ENCODE results near the gene ARRDC1. TPM values are rescaled to one million over a fixed set of nuclear protein-coding genes. Genes with fewer than 3 reads are reported as not detected.

Gene ARRDC1, protein sequence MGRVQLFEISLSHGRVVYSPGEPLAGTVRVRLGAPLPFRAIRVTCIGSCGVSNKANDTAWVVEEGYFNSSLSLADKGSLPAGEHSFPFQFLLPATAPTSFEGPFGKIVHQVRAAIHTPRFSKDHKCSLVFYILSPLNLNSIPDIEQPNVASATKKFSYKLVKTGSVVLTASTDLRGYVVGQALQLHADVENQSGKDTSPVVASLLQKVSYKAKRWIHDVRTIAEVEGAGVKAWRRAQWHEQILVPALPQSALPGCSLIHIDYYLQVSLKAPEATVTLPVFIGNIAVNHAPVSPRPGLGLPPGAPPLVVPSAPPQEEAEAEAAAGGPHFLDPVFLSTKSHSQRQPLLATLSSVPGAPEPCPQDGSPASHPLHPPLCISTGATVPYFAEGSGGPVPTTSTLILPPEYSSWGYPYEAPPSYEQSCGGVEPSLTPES
- total RNA-seq: 14.6 and 17.2 TPM in 2 replicates

DNA sequence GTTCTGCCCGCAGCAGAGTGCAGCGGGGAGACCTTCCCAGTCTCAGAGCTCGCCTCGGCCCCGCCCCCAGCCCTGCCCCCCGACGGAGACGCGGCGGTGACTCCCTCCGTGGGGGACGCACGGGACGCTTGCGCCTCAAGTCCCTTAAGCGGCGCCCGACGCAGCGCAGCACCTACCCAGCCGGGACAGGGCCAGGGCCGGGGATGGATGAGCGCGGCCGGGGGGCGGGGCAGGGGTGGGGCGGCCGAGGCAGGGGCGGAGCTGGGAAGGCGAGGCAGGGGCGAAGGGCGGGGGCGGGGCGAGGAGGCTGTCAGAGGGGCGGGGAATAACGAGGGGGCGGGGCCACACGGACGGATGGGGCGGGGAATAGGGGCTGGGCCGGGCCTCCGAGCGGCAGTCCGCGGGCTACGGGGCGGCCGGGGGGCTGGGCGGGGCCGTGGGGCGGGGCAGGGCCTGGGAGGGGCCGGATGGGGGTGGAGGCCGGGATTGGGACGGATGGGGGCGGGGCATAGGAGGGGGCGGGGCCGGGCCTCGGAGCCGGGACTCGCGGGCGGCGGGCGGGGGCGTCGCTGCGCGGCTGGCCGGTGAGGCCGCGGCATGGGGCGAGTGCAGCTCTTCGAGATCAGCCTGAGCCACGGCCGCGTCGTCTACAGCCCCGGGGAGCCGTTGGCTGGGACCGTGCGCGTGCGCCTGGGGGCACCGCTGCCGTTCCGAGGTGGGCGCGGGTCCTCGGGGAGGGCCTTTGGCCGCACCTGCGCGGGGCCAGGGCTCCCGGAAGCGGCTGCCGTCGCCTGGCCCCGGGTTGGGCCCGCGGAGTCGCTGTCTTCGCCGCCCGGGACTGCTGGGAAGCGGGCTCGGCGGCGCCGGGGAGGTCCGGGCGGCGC, at the start of gene ARRDC1:
Gene ARRDC1, plus strand, starts transcription at position 566 of the 884 bp plus-strand sequence. Its CDS starts 32 bp downstream, at position 598.

DNA sequence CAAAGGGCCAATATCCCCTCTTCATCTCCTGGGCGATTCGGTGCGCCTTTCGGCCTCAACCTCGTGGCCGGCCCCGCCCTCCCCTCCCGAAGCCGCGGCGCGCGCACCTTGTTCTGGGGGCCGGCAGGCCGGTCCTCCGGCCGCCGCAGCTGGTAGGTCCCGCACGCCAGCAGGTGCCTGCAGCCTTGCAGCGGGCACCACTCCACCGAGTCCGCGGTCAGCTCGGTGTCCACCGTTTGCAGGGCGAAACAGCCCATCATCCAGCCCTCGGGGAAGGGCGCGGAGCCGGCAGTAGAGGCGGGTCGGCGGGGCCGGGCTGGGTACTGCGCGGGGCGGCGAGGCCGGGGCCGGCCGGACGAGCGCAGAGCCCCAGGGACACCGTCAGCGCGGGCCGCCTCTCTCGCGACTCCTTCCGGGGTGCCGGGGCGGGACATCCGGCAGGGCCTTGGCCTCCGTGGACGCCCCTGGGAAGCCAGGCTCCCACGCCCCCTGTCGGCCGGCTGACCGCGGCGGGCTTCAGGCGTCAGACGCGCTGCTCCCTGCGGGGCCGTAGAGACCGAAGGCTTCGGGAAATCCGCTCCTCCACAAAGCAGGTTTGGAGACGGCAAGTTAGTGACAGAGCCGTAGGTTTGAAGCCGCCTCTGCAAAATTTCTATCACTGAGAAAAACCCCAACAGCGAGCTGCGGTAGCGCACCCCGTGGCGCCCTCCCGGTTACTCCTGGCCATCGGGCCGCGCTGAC, 26.8 kb upstream of the ARRDC1 start, which contains the start of gene DPH7:
Gene DPH7, minus strand, starts transcription at position 408 of the 741 bp plus-strand sequence. Its CDS starts 148 bp downstream, at position 260.

DNA sequence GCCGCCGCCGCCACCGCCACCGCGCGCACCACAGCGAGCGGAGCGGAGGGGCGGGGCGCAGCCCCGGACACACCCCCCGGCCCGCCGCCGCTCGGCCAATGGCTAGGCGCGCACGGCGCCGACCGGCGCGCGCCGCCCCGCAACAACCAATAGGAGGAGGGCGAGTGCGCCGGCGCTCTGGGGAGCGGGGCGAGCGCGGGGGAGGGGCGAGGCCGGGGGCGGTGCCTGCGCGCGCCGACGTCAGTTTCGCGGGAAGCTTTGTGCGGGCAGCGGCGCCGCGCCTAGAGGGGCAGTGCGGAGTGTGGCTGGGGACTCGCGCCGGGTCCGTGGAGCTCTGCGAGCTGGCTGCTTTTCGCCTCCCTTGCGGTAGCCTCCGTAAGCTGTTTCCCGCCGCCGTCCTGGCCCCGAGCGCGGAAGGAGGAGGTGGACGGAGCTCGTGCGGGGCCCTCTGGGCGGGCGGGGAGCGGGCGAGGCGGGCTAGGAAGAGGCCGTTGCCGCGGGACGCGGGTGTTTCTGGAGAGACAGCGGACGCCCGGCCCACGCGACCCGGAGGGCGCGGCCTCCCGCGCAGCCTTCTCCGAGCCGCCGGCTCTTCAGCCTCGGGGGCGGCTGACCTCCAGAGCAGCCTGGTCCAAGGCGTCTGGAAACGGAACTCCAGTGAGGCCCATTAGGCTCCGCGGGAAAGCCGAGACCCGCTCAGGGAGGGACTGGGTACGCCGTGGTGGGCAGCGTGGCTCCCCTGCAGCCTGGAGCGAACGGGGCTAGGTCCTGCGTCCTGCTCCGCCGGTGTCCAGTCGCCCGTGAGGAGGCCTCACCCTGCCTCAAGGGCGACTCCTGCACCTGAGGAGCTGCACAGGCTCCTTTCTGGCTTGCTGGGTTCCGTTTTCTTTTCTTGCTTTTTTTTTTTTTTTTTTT, 14.8 kb upstream of the ARRDC1 start, which contains the start of gene ZMYND19:
Gene ZMYND19, minus strand, starts transcription at position 44 of the 915 bp plus-strand sequence. CDS start 249 bp downstream, outside the sequence.

DNA sequence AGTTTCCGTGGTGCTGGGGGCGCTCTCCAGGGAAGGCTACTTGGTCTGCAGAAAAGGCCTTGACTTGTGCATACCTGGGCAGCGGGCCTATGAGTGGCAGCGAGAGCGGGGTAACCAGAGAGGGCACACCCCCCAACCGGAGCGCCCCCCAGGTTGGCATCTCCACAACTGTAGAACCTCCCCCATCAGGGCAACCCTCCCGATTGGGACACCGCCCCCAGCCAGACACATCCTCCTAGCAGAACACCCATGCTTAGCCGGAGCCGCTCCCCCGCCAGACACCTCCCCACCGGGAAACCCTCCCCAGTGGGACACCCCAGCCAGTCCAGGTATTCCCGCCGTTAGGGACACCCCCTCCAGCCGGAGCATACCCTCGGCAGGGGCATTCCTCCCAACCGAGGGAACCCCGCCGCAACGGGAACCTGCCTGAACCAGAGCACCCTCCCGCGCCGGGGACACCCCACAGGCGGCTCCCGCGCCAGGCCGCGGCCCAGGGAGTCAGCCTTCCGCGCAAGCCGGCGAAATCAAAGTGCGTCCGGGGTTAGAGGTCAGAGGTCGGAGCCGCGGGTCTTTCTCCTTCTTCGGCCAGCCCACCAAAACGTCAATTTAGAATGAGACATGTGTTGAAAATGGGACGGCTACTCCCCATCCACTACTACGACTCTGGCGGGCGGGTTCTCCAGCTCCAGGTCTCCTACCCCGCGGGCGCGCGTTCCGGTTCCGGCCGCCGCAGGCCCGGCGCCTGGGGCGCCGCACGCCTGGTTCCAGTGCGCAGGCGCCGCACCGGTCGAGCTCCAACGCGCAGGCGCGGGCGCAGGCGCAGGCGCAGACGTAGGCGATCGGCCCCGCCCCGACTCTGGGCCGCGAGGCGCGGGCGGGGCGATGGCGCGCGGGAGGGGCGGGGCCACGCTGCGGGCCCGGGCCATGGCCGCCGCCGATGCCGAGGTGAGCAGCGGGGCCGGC, 12.9 kb downstream of the ARRDC1 start, which contains the start of gene EHMT1:
Gene EHMT1, plus strand, starts transcription at position 901 of the 963 bp plus-strand sequence. Its CDS starts 24 bp downstream, at position 925.

Small RNA genes within 50 kb of the gene (small RNA-seq; reads per million reads assigned to genes)
- not detected for gene RF00017

Other genes with a start within 250 kb of the ARRDC1 start
- gene EXD3, start 182.5 kb upstream of the ARRDC1 start, total RNA-seq: 8.1 and 13.5 TPM in 2 replicates
- gene NOXA1, start 182.3 kb upstream of the ARRDC1 start, total RNA-seq: 0.49 and 0.65 TPM in 2 replicates
- gene ENTPD8, start 164.3 kb upstream of the ARRDC1 start, total RNA-seq: not detected in 2 replicates
- 34.6 and 39.1 TPM in 2 replicates for gene NSMF, start 146.4 kb upstream of the ARRDC1 start, total RNA-seq
- gene PNPLA7, start 55.3 kb upstream of the ARRDC1 start, total RNA-seq: 1.5 and 2.1 TPM in 2 replicates
- gene MRPL41, start 53.8 kb upstream of the ARRDC1 start, total RNA-seq: 16.9 and 18.2 TPM in 2 replicates
- 21.0 and 21.6 TPM in 2 replicates for gene DPH7, start 26.8 kb upstream of the ARRDC1 start, total RNA-seq
- gene ZMYND19, start 15.2 kb upstream of the ARRDC1 start, total RNA-seq: 14.0 and 16.6 TPM in 2 replicates
- gene EHMT1, start 13.3 kb downstream of the ARRDC1 start, total RNA-seq: 59.9 and 66.8 TPM in 2 replicates